ENCODE measurements around the gene SPP2. TPM values are rescaled to one million over a fixed set of nuclear protein-coding genes. Genes with fewer than 3 reads are reported as not detected.

SPP2 gene
- total RNA-seq, 2 donors from 2014 or later: not detected

GRCh38 chr2:234051374-234052070 lies 1.0 kb downstream of the SPP2 start:
- ATAC-seq (no peak), DNase-seq (no peak)
- Mint-ChIP-seq H3K4me1 (peaks cover 2% of the 10 kb centered on the region), H3K4me3 (no peak overlapping the region), H3K36me3 (ENCODE audit: low read depth) (no peaks in the 10 kb centered on the region), H3K27me3 (no peaks in the 10 kb centered on the region), H3K27ac (no peak overlapping the region)
- peaks cover 3% of the 10 kb centered on the region for H3K9me3 ChIP-seq (ENCODE audit: control insufficient read depth, low read length, poor library complexity, severe bottlenecking)

GRCh38 chr2:234058881-234059280 lies 8.4 kb downstream of the SPP2 start:
- Mint-ChIP-seq H3K4me1 (peaks cover 8% of the 10 kb centered on the region), H3K27me3 (peaks cover 14% of the 10 kb centered on the region), H3K36me3 (ENCODE audit: low read depth) (peaks cover 4% of the 10 kb centered on the region), H3K27ac (no peak overlapping the region), H3K4me3 (no peak overlapping the region)
- ATAC-seq (no peak), DNase-seq (no peak)
- no peaks in the 10 kb centered on the region for H3K9me3 ChIP-seq (ENCODE audit: control insufficient read depth, low read length, poor library complexity, severe bottlenecking)

GRCh38 chr2:234060236-234060635 lies 9.7 kb downstream of the SPP2 start:
- H3K4me3 Mint-ChIP-seq: no peak overlapping the region
- no peak for ATAC-seq
- H3K4me1 Mint-ChIP-seq: peaks cover 15% of the 10 kb centered on the region
- H3K36me3 Mint-ChIP-seq (ENCODE audit: low read depth): peaks cover 4% of the 10 kb centered on the region
- no peak for DNase-seq
- H3K27me3 Mint-ChIP-seq: peaks cover 14% of the 10 kb centered on the region
- no peak overlapping the region for H3K27ac Mint-ChIP-seq
- H3K9me3 ChIP-seq (ENCODE audit: control insufficient read depth, low read length, poor library complexity, severe bottlenecking): no peaks in the 10 kb centered on the region

GRCh38 chr2:234061624-234062257 lies 11.2 kb downstream of the SPP2 start:
- Mint-ChIP-seq H3K36me3 (ENCODE audit: low read depth) (peaks cover 4% of the 10 kb centered on the region), H3K4me3 (no peak overlapping the region), H3K27me3 (peaks cover 14% of the 10 kb centered on the region), H3K27ac (no peak overlapping the region), H3K4me1 (peaks cover 15% of the 10 kb centered on the region)
- ATAC-seq (no peak), DNase-seq (no peak)
- no peaks in the 10 kb centered on the region for H3K9me3 ChIP-seq (ENCODE audit: control insufficient read depth, low read length, poor library complexity, severe bottlenecking)

GRCh38 chr2:234066587-234066986 lies 16.1 kb downstream of the SPP2 start:
- H3K27me3 Mint-ChIP-seq: no peaks in the 10 kb centered on the region
- peaks cover 4% of the 10 kb centered on the region for H3K36me3 Mint-ChIP-seq (ENCODE audit: low read depth)
- no peaks in the 10 kb centered on the region for H3K9me3 ChIP-seq (ENCODE audit: control insufficient read depth, low read length, poor library complexity, severe bottlenecking)
- peaks cover 10% of the 10 kb centered on the region for H3K4me1 Mint-ChIP-seq
- DNase-seq: no peak
- ATAC-seq: no peak
- no peak overlapping the region for H3K4me3 Mint-ChIP-seq
- no peak overlapping the region for H3K27ac Mint-ChIP-seq

- no peak overlapping the region for H3K4me3 Mint-ChIP-seq
- ATAC-seq: peak; percentile 37
- peaks cover 10% of the 10 kb centered on the region for H3K4me1 Mint-ChIP-seq
- H3K27me3 Mint-ChIP-seq: no peaks in the 10 kb centered on the region
- no peak overlapping the region for H3K27ac Mint-ChIP-seq
- H3K9me3 ChIP-seq (ENCODE audit: control insufficient read depth, low read length, poor library complexity, severe bottlenecking): no peaks in the 10 kb centered on the region
- H3K36me3 Mint-ChIP-seq (ENCODE audit: low read depth): peaks cover 2% of the 10 kb centered on the region
- no peak for DNase-seq
These were observed 21.2 kb downstream of the SPP2 start for GRCh38 chr2:234071664-234072063.

- DNase-seq (no peak), ATAC-seq (no peak)
- Mint-ChIP-seq H3K4me3 (no peak overlapping the region), H3K27me3 (no peaks in the 10 kb centered on the region), H3K27ac (no peak overlapping the region), H3K36me3 (ENCODE audit: low read depth) (peaks cover 2% of the 10 kb centered on the region), H3K4me1 (peaks cover 12% of the 10 kb centered on the region)
- no peaks in the 10 kb centered on the region for H3K9me3 ChIP-seq (ENCODE audit: control insufficient read depth, low read length, poor library complexity, severe bottlenecking)
These were observed 22.0 kb downstream of the SPP2 start for GRCh38 chr2:234072454-234072853.

GRCh38 chr2:234074751-234075517 lies 24.4 kb downstream of the SPP2 start:
- no peak for DNase-seq
- H3K4me3 Mint-ChIP-seq: no peak overlapping the region
- H3K27me3 Mint-ChIP-seq: no peaks in the 10 kb centered on the region
- no peak overlapping the region for H3K27ac Mint-ChIP-seq
- H3K9me3 ChIP-seq (ENCODE audit: control insufficient read depth, low read length, poor library complexity, severe bottlenecking): no peaks in the 10 kb centered on the region
- no peak for ATAC-seq
- peaks cover 2% of the 10 kb centered on the region for H3K36me3 Mint-ChIP-seq (ENCODE audit: low read depth)
- peaks cover 12% of the 10 kb centered on the region for H3K4me1 Mint-ChIP-seq

- Mint-ChIP-seq H3K27ac (peak overlapping the region; percentile 53), H3K4me1 (peaks cover 12% of the 10 kb centered on the region), H3K27me3 (no peaks in the 10 kb centered on the region), H3K4me3 (no peak overlapping the region), H3K36me3 (ENCODE audit: low read depth) (peaks cover 2% of the 10 kb centered on the region)
- DNase-seq: no peak
- H3K9me3 ChIP-seq (ENCODE audit: control insufficient read depth, low read length, poor library complexity, severe bottlenecking): no peaks in the 10 kb centered on the region
- ATAC-seq: no peak
These were observed 25.0 kb downstream of the SPP2 start for GRCh38 chr2:234075518-234075915.

GRCh38 chr2:234075947-234076346 lies 25.4 kb downstream of the SPP2 start:
- H3K9me3 ChIP-seq (ENCODE audit: control insufficient read depth, low read length, poor library complexity, severe bottlenecking): no peaks in the 10 kb centered on the region
- H3K27ac Mint-ChIP-seq: peak overlapping the region; percentile 53
- H3K36me3 Mint-ChIP-seq (ENCODE audit: low read depth): peaks cover 1% of the 10 kb centered on the region
- H3K4me1 Mint-ChIP-seq: peaks cover 12% of the 10 kb centered on the region
- no peak for ATAC-seq
- H3K4me3 Mint-ChIP-seq: no peak overlapping the region
- no peak for DNase-seq
- no peaks in the 10 kb centered on the region for H3K27me3 Mint-ChIP-seq

- no peaks in the 10 kb centered on the region for H3K9me3 ChIP-seq (ENCODE audit: control insufficient read depth, low read length, poor library complexity, severe bottlenecking)
- Mint-ChIP-seq H3K36me3 (ENCODE audit: low read depth) (peaks cover 2% of the 10 kb centered on the region), H3K27me3 (no peaks in the 10 kb centered on the region), H3K4me3 (no peak overlapping the region), H3K4me1 (peaks cover 12% of the 10 kb centered on the region), H3K27ac (peak overlapping the region; percentile 53)
- ATAC-seq: no peak
- DNase-seq: no peak
These were observed 25.9 kb downstream of the SPP2 start for GRCh38 chr2:234076451-234076850.

- peaks cover 12% of the 10 kb centered on the region for H3K4me1 Mint-ChIP-seq
- no peak overlapping the region for H3K4me3 Mint-ChIP-seq
These were observed 27.6 kb downstream of the SPP2 start for GRCh38 chr2:234078129-234078528.

GRCh38 chr2:234081970-234082822 lies 31.7 kb downstream of the SPP2 start:
- no peak overlapping the region for H3K4me3 Mint-ChIP-seq
- peaks cover 31% of the 10 kb centered on the region for H3K27me3 Mint-ChIP-seq
- ATAC-seq: no peak
- DNase-seq: no peak
- peaks cover 9% of the 10 kb centered on the region for H3K4me1 Mint-ChIP-seq
- H3K36me3 Mint-ChIP-seq (ENCODE audit: low read depth): peaks cover 2% of the 10 kb centered on the region
- no peak overlapping the region for H3K27ac Mint-ChIP-seq
- no peaks in the 10 kb centered on the region for H3K9me3 ChIP-seq (ENCODE audit: control insufficient read depth, low read length, poor library complexity, severe bottlenecking)

More at GRCh38 chr2:234078129-234078528, 27.6 kb downstream of the SPP2 start:
- H3K27me3 Mint-ChIP-seq: peaks cover 12% of the 10 kb centered on the region
- ATAC-seq (no peak), DNase-seq (no peak)
- H3K9me3 ChIP-seq (ENCODE audit: control insufficient read depth, low read length, poor library complexity, severe bottlenecking): no peaks in the 10 kb centered on the region
- no peak overlapping the region for H3K27ac Mint-ChIP-seq
- peaks cover 2% of the 10 kb centered on the region for H3K36me3 Mint-ChIP-seq (ENCODE audit: low read depth)

All from T-helper 17 cell (primary cell).